NB4 (cell line): ENCODE measurements around the gene CAPN11.

Experiments
- DNase-seq: peaks from one replicate; pipeline ENCODE4 v3.0.0; 2010; ENCODE audit warnings: low read depth
- H3K4me3 ChIP-seq: one replicate; pipeline ENCODE4 v1.5.1; 2011; ENCODE audit warnings: mild to moderate bottlenecking, low read depth, low read length, moderate library complexity
- MYC ChIP-seq: IDR thresholded peaks from 2 replicates; pipeline ENCODE4 v1.6.1; 2011; ENCODE audit warnings: low read depth, low read length
- POLR2A ChIP-seq: IDR thresholded peaks from 2 replicates; pipeline ENCODE4 v1.6.1; 2011; ENCODE audit warnings: mild to moderate bottlenecking; ENCODE audit not compliant: insufficient read length; ENCODE audit errors: extremely low read depth
- TF ChIP-seq, protein P1 (sequence below): IDR thresholded peaks from one replicate; pipeline ENCODE4 v1.5.1; 2012; ENCODE audit warnings: low read depth, low read length
- TF ChIP-seq, protein P2 (sequence below): IDR thresholded peaks from 2 replicates; pipeline ENCODE4 v1.6.1; 2011; ENCODE audit warnings: low read depth, low read length

The CAPN11 gene

DNA sequence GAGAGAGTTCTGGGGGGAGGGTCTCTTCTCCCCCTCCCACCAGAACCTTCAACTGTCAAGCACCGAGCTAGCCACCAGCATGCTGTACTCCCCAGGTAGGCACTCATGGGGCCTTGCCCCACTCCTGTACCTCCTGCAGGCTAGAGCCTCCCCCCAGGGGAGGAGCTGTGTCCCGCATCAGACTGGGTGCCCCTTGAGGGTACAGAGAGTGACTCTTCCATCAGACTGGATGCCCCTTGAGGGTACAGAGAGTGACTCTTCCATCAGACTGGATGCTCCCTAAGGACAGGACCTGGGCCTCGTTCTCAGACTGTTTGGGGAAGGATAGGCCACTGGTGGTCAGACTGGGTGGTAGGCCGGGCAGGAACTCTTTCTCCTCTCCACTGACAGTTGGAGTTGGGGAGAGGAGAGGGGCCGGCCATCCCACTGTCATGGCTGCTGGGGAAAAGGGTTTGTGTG lies at the start of gene CAPN11:
Gene CAPN11, plus strand, starts transcription at position 51 of the 459 bp plus-strand sequence. Its CDS starts 29 bp downstream, at position 80.
- TF ChIP-seq POLR2A (no peak), MYC (no peak)
- TF ChIP-seq, protein P1, sequence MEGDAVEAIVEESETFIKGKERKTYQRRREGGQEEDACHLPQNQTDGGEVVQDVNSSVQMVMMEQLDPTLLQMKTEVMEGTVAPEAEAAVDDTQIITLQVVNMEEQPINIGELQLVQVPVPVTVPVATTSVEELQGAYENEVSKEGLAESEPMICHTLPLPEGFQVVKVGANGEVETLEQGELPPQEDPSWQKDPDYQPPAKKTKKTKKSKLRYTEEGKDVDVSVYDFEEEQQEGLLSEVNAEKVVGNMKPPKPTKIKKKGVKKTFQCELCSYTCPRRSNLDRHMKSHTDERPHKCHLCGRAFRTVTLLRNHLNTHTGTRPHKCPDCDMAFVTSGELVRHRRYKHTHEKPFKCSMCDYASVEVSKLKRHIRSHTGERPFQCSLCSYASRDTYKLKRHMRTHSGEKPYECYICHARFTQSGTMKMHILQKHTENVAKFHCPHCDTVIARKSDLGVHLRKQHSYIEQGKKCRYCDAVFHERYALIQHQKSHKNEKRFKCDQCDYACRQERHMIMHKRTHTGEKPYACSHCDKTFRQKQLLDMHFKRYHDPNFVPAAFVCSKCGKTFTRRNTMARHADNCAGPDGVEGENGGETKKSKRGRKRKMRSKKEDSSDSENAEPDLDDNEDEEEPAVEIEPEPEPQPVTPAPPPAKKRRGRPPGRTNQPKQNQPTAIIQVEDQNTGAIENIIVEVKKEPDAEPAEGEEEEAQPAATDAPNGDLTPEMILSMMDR, result no peak
- TF ChIP-seq, protein P2, sequence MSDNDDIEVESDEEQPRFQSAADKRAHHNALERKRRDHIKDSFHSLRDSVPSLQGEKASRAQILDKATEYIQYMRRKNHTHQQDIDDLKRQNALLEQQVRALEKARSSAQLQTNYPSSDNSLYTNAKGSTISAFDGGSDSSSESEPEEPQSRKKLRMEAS, result no peak
- no peak for DNase-seq
- no peak within 1 kb of the TSS for H3K4me3 ChIP-seq

DNA sequence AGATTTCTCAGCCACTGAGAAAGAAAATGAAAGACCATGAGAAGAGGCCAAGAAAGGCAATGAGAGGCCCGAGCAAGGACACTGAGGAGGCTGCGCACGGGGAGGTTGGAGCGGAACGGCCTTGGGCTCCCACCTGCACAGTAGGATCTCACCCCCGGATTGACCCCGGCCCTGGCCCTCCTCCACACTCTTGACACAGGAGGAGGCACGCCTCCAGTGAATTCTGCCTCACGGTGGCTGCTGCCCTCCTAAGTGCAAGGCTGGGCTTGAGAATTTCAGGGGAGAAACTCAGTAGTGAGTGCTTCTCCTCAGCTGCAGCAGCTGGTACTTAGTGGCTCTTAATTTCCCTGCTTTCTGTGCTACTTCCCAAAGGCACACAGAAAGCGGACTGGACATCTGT lies 49.4 kb upstream of the CAPN11 start:
- DNase-seq, result no peak
- H3K4me3 ChIP-seq, result no peak overlapping the region
- no peak for TF ChIP-seq MYC
- TF ChIP-seq, protein P1, result no peak
- TF ChIP-seq, protein P2, result no peak
- no peak for TF ChIP-seq POLR2A

DNA sequence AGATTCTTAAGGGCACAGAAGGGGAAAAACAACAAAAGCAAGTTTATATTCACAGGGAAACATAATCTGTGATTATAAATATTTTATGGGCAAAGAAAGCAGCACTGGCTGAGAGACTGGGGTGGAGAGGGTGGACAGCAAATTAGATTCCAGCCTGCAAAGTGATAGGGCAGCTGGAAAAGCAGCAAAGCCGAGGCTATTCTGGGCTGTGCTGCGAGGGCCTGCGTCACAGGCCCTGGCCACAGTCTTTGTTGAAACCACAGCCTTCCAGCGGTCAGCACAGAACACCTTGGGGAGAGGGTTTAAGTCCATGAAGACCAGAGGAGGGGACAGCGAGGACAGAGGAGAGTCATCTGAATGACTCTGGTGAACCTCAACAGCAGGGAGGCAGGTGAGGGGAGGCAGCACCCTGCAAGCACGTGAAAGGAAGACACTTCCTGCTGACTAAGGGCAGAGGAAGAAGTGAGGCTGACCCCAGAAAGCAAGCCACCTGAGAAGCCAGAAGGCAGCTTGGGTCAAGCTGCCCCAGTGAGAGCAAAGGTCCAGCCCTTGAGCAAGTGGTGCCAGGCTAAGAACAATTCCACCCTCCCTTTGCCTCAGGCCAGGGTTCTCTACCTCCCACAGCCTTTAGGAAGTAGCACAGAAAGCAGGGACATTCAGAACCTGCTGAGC lies 48.5 kb upstream of the CAPN11 start:
- no peak overlapping the region for H3K4me3 ChIP-seq
- TF ChIP-seq, protein P1, result no peak
- TF ChIP-seq POLR2A (no peak), MYC (no peak)
- TF ChIP-seq, protein P2, result no peak
- no peak for DNase-seq

DNA sequence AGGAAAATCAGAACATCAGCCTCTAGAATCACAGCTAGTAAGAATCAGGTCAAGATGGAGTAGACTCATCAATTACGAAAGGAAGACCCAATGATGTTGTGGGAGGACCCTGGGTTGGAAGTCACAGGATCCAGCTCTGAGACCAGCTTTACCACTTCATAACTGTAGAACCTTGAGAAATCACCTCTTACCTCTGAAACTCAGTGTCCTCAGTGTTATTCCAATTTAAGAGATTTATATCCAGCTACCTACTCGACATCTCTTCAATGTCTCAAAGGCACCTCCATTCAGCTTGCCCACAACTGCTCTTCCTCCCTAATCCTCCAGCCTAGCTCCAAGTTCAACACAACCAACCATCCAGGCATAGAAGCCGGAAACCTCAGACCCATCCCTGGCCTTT lies 47.7 kb upstream of the CAPN11 start:
- DNase-seq, result no peak
- no peak for TF ChIP-seq POLR2A
- TF ChIP-seq, protein P2, result no peak
- TF ChIP-seq, protein P1, result no peak
- no peak overlapping the region for H3K4me3 ChIP-seq

DNA sequence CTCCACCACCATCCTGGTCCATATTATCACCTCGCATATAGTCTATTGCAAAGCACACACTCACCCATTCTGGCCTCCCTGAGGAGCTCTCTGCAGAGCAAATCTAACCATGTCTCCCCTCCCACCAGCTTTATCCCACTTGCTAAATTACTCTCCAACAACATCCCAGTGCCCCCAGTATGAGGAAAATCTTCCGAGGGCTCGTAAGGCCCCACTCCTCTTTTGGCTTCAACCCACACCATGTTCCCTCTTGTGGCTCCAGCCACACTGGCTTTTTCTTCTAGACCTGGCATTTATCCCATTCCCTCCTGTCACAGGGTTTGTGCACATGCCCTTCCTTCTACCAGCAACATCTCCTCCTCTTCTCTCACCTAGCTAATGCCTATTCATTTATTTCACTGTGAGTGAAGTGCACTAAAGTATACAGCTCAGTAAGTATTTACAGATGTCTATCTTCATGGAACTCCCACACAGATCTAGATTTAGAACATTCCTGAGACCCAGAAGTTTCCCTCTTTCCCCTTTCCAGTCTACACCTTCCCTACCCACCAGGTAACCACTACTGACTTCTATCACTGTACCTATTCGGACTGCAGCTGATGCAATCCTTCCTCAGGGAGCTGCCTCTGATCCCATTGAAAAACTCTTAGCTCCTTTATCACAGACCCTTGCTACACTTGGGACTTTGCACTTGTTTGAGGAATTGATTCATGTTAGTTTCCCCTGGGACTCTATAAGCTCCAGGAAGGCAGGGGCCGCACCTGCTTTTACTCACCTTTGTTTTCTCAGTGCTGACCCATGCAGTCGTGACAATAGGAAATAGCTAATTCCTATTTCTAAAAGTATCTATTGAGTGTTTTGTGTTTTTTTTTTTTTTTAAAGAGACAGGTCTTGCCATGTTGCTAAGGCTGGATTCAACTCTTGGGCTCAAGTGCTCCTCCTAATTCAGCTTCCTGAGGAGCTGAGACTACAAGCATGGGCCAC lies 46.9 kb upstream of the CAPN11 start:
- DNase-seq, result no peak
- H3K4me3 ChIP-seq, result no peak overlapping the region
- TF ChIP-seq, protein P2, result no peak
- TF ChIP-seq POLR2A, result no peak
- TF ChIP-seq, protein P1, result no peak
- no peak for TF ChIP-seq MYC
